ENCODE measurements around the gene MTRF1.

The MTRF1 gene

GRCh38 chr13:41296879-41297646 is 33.7 kb upstream of the MTRF1 start:
- TF ChIP-seq CTCF (IDR thresholded peaks at IDR 0.05; ENCODE audit: insufficient read depth, low read length, poor library complexity, severe bottlenecking): no peak
- H3K4me3 ChIP-seq (replicated peaks; ENCODE audit: low read depth, low read length): no peak overlapping the region

GRCh38 chr13:41295973-41296372 is 32.6 kb upstream of the MTRF1 start:
- no peaks in the 10 kb centered on the region for H3K27me3 ChIP-seq (replicated peaks; ENCODE audit: control insufficient read depth, insufficient read depth, low read length)
- no peak for TF ChIP-seq CTCF (IDR thresholded peaks at IDR 0.05; ENCODE audit: insufficient read depth, low read length, poor library complexity, severe bottlenecking)
- no peak overlapping the region for H3K4me3 ChIP-seq (replicated peaks; ENCODE audit: low read depth, low read length)
- DNase-seq (ENCODE audit: extremely low read depth, insufficient read length): no peak
- H3K36me3 ChIP-seq (ENCODE audit: control insufficient read depth, insufficient read depth, low read length): no peaks in the 10 kb centered on the region

More at GRCh38 chr13:41296879-41297646, 33.7 kb upstream of the MTRF1 start:
- DNase-seq (ENCODE audit: extremely low read depth, insufficient read length): no peak
- Histone ChIP-seq H3K36me3 (ENCODE audit: control insufficient read depth, insufficient read depth, low read length) (no peaks in the 10 kb centered on the region), H3K27me3 (replicated peaks; ENCODE audit: control insufficient read depth, insufficient read depth, low read length) (no peaks in the 10 kb centered on the region)

- TF ChIP-seq CTCF (IDR thresholded peaks at IDR 0.05; ENCODE audit: insufficient read depth, low read length, poor library complexity, severe bottlenecking): no peak
- Histone ChIP-seq H3K4me3 (replicated peaks; ENCODE audit: low read depth, low read length) (no peak overlapping the region), H3K27me3 (replicated peaks; ENCODE audit: control insufficient read depth, insufficient read depth, low read length) (no peaks in the 10 kb centered on the region), H3K36me3 (ENCODE audit: control insufficient read depth, insufficient read depth, low read length) (no peaks in the 10 kb centered on the region)
- no peak for DNase-seq (ENCODE audit: extremely low read depth, insufficient read length)
Observed at GRCh38 chr13:41294914-41295313, 31.5 kb upstream of the MTRF1 start.

- Histone ChIP-seq H3K36me3 (ENCODE audit: control insufficient read depth, insufficient read depth, low read length) (no peaks in the 10 kb centered on the region), H3K4me3 (replicated peaks; ENCODE audit: low read depth, low read length) (no peak overlapping the region), H3K27me3 (replicated peaks; ENCODE audit: control insufficient read depth, insufficient read depth, low read length) (no peaks in the 10 kb centered on the region)
- no peak for DNase-seq (ENCODE audit: extremely low read depth, insufficient read length)
- TF ChIP-seq CTCF (IDR thresholded peaks at IDR 0.05; ENCODE audit: insufficient read depth, low read length, poor library complexity, severe bottlenecking): no peak
Observed at GRCh38 chr13:41293272-41293671, 29.9 kb upstream of the MTRF1 start.

GRCh38 chr13:41291246-41291645 is 27.9 kb upstream of the MTRF1 start:
- H3K4me3 ChIP-seq (replicated peaks; ENCODE audit: low read depth, low read length): no peak overlapping the region
- no peak for TF ChIP-seq CTCF (IDR thresholded peaks at IDR 0.05; ENCODE audit: insufficient read depth, low read length, poor library complexity, severe bottlenecking)
- no peak for DNase-seq (ENCODE audit: extremely low read depth, insufficient read length)
- H3K27me3 ChIP-seq (replicated peaks; ENCODE audit: control insufficient read depth, insufficient read depth, low read length): no peaks in the 10 kb centered on the region
- no peaks in the 10 kb centered on the region for H3K36me3 ChIP-seq (ENCODE audit: control insufficient read depth, insufficient read depth, low read length)

Data from GM06990 (cell line).